ENCODE measurements around the gene SDHAF3. TPM values are rescaled to one million over a fixed set of nuclear protein-coding genes. Genes with fewer than 3 reads are reported as not detected.
A peak's percentile ranks its signal among the peaks of the same experiment; 100 is the strongest.

Gene SDHAF3
- total RNA-seq, 1 experiment from 2014 or later = 25.0 TPM

GRCh38 chr7:97116308-97116707 lies 1.2 kb upstream of the SDHAF3 start:
- CTCF ChIA-PET = interaction anchor here (1.7 kb wide), 1 partner anchor 12 kb away, joined by 4 read pairs; no protein-coding TSS in a partner anchor
- Histone ChIP-seq H3K4me3 (replicated peaks in 1 of 2; ENCODE audit: low read depth in 1 of 2, low read length in 2 of 2) (no peak overlapping the region), H3K9me2 (ENCODE audit: insufficient read depth) (no peaks in the 10 kb centered on the region), H4K20me1 (ENCODE audit: insufficient read depth) (no peaks in the 10 kb centered on the region), H3K27ac (ENCODE audit: low read depth, low read length) (no peak overlapping the region), H2AFZ (ENCODE audit: low read depth, low read length, poor library complexity, severe bottlenecking) (peak overlapping the region; percentile 15), H3K36me3 (ENCODE audit: control insufficient read depth in 1 of 2, insufficient read depth in 2 of 2, low read length in 2 of 2) (no peaks in the 10 kb centered on the region), H3K4me2 (ENCODE audit: low read length) (no peak overlapping the region), H3K27me3 (ENCODE audit: insufficient read depth, low read length) (no peaks in the 10 kb centered on the region), H3K4me1 (ENCODE audit: control insufficient read depth in 1 of 2, insufficient read depth in 2 of 2, low read length in 2 of 2) (peaks cover 2 to 15% of the 10 kb centered on the region in 2 experiments; a peak in 3 of 4 replicates), H3K9ac (ENCODE audit: low read length) (no peak overlapping the region), H3K79me2 (ENCODE audit: insufficient read depth, low read length) (peaks cover 37% of the 10 kb centered on the region), H3K9me3 (ENCODE audit: control insufficient read depth in 1 of 2, insufficient read depth in 1 of 2, low read depth in 1 of 2, low read length in 2 of 2) (no peaks in the 10 kb centered on the region)
- RAD21 ChIA-PET (ENCODE audit: low non-redundant PET in 1 of 2, low total read pairs in 2 of 2, uncharacterized antibody in 2 of 2, unreplicated experiment in 2 of 2) = interaction anchor here in 1 of 2 experiments (0.7 kb wide), 1 partner anchor 39 kb away, joined by 3 read pairs; no protein-coding TSS in a partner anchor
- no TSS peak for BruUV-seq (replicated peaks)
- TF ChIP-seq JUND (IDR thresholded peaks at IDR 0.05) = no peak
- peak; percentile 55; the same call in 1 of the 2 replicates for TF ChIP-seq SRF (IDR thresholded peaks at IDR 0.05; ENCODE audit: low read depth)
- intact Hi-C loops (cut with micrococcal nuclease) = no loop called here
- DNase-seq (ENCODE audit: low read depth, low spot score) (no peak), ATAC-seq (no peak)
- POLR2A ChIA-PET = no interaction called here

- H3K27ac ChIP-seq (ENCODE audit: low read depth, low read length) = peak overlapping the region; percentile 41
- ATAC-seq = peak; percentile 25
- intact Hi-C loops (cut with micrococcal nuclease) = no loop called here
Measured at GRCh38 chr7:97117035-97117371, 495 bp upstream of the SDHAF3 start.

More at GRCh38 chr7:97117035-97117371, 495 bp upstream of the SDHAF3 start:
- ChIA-PET POLR2A (interaction anchor here (0.7 to 1.6 kb wide), 3 partner anchors 12 to 755 kb away, joined by 3 read pairs; partner anchors contain the start of gene ASNS), RAD21 (ENCODE audit: low non-redundant PET in 1 of 2, low total read pairs in 2 of 2, uncharacterized antibody in 2 of 2, unreplicated experiment in 2 of 2) (no interaction called here), CTCF (no interaction called here)
- TF ChIP-seq, protein P1, sequence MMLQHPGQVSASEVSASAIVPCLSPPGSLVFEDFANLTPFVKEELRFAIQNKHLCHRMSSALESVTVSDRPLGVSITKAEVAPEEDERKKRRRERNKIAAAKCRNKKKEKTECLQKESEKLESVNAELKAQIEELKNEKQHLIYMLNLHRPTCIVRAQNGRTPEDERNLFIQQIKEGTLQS (IDR thresholded peaks at IDR 0.05) = no peak
- TF ChIP-seq EGR1 (IDR thresholded peaks at IDR 0.05; ENCODE audit: low read depth) = 0 out of 2 replicates have a peak, but pooled peaks have one; percentile 41
- Histone ChIP-seq H4K20me1 (ENCODE audit: insufficient read depth) (no peaks in the 10 kb centered on the region), H3K4me2 (ENCODE audit: low read length) (peak overlapping the region; percentile 75), H2AFZ (ENCODE audit: low read depth, low read length, poor library complexity, severe bottlenecking) (peak overlapping the region; percentile 57), H3K36me3 (ENCODE audit: control insufficient read depth in 1 of 2, insufficient read depth in 2 of 2, low read length in 2 of 2) (no peaks in the 10 kb centered on the region), H3K79me2 (ENCODE audit: insufficient read depth, low read length) (peaks cover 42% of the 10 kb centered on the region), H3K4me1 (ENCODE audit: control insufficient read depth in 1 of 2, insufficient read depth in 2 of 2, low read length in 2 of 2) (peaks cover 2 to 15% of the 10 kb centered on the region in 2 experiments; a peak in 3 of 4 replicates), H3K9ac (ENCODE audit: low read length) (peak overlapping the region; percentile 32; the same call in 1 of the 2 replicates), H3K9me2 (ENCODE audit: insufficient read depth) (no peaks in the 10 kb centered on the region), H3K4me3 (replicated peaks in 1 of 2; ENCODE audit: low read depth in 1 of 2, low read length in 2 of 2) (peak overlapping the region; percentile 83 to 85), H3K9me3 (ENCODE audit: control insufficient read depth in 1 of 2, insufficient read depth in 1 of 2, low read depth in 1 of 2, low read length in 2 of 2) (no peaks in the 10 kb centered on the region), H3K27me3 (ENCODE audit: insufficient read depth, low read length) (no peaks in the 10 kb centered on the region)
- DNase-seq (ENCODE audit: low read depth, low spot score) = no peak
- BruUV-seq (replicated peaks) = TSS peak; percentile 90

All from HCT116 (cell line).